ENCODE data around the gene INTS3. TPM values are rescaled to one million over a fixed set of nuclear protein-coding genes. Genes with fewer than 3 reads are reported as not detected.
A peak's percentile ranks its signal among the peaks of the same experiment; 100 is the strongest.
"Not testable (repeated sequence)": the region's sequence is repeated elsewhere in the genome, so short reads cannot be mapped to it uniquely, and the experiment has no call there.

The INTS3 gene
- total RNA-seq, 1 experiment from 2014 or later = 21.1 TPM

GRCh38 chr1:153748903-153749302 lies 21.1 kb downstream of the INTS3 start:
- DNase-seq (ENCODE audit: low spot score) = no peak
- in situ Hi-C loops (cut with HindIII; ENCODE audit: low sequenced_read_pairs) = loop anchor here (10.0 kb wide), 1 partner anchor 64 kb away; no protein-coding TSS in a partner anchor

- in situ Hi-C loops (cut with HindIII; ENCODE audit: low sequenced_read_pairs) = loop anchor here (10.0 kb wide), 1 partner anchor 65 kb away; no protein-coding TSS in a partner anchor
These were observed 21.7 kb downstream of the INTS3 start for GRCh38 chr1:153749408-153750005.

GRCh38 chr1:153750026-153750995 lies 22.5 kb downstream of the INTS3 start:
- in situ Hi-C loops (cut with HindIII; ENCODE audit: low sequenced_read_pairs) = no loop called here
- DNase-seq (ENCODE audit: low spot score) = no peak

More at GRCh38 chr1:153749408-153750005, 21.7 kb downstream of the INTS3 start:
- DNase-seq (ENCODE audit: low spot score) = peak; percentile 71

- in situ Hi-C loops (cut with HindIII; ENCODE audit: low sequenced_read_pairs) = no loop called here
- DNase-seq (ENCODE audit: low spot score) = no peak
These were observed 24.2 kb downstream of the INTS3 start for GRCh38 chr1:153752072-153752471.

GRCh38 chr1:153752571-153753195 lies 24.8 kb downstream of the INTS3 start:
- DNase-seq (ENCODE audit: low spot score) = no peak
- in situ Hi-C loops (cut with HindIII; ENCODE audit: low sequenced_read_pairs) = no loop called here

- no peak for DNase-seq (ENCODE audit: low spot score)
- in situ Hi-C loops (cut with HindIII; ENCODE audit: low sequenced_read_pairs) = no loop called here
These were observed 26.4 kb downstream of the INTS3 start for GRCh38 chr1:153754266-153754665.

- DNase-seq (ENCODE audit: low spot score) = no peak
- in situ Hi-C loops (cut with HindIII; ENCODE audit: low sequenced_read_pairs) = no loop called here
These were observed 32.6 kb downstream of the INTS3 start for GRCh38 chr1:153760440-153760839.

- DNase-seq (ENCODE audit: low spot score) = no peak
- in situ Hi-C loops (cut with HindIII; ENCODE audit: low sequenced_read_pairs) = no loop called here
These were observed 35.7 kb downstream of the INTS3 start for GRCh38 chr1:153763365-153764225.

- no peak for DNase-seq (ENCODE audit: low spot score)
- in situ Hi-C loops (cut with HindIII; ENCODE audit: low sequenced_read_pairs) = no loop called here
These were observed 36.5 kb downstream of the INTS3 start for GRCh38 chr1:153764310-153764709.

GRCh38 chr1:153766663-153767062 lies 38.8 kb downstream of the INTS3 start:
- in situ Hi-C loops (cut with HindIII; ENCODE audit: low sequenced_read_pairs) = not testable (repeated sequence)

GRCh38 chr1:153767519-153767918 lies 39.7 kb downstream of the INTS3 start:
- no peak for DNase-seq (ENCODE audit: low spot score)
- in situ Hi-C loops (cut with HindIII; ENCODE audit: low sequenced_read_pairs) = no loop called here

More at GRCh38 chr1:153766663-153767062, 38.8 kb downstream of the INTS3 start:
- DNase-seq (ENCODE audit: low spot score) = not testable (repeated sequence)

- in situ Hi-C loops (cut with HindIII; ENCODE audit: low sequenced_read_pairs) = no loop called here
- DNase-seq (ENCODE audit: low spot score) = no peak
These were observed 40.7 kb downstream of the INTS3 start for GRCh38 chr1:153768316-153769181.

- no peak for DNase-seq (ENCODE audit: low spot score)
These were observed 41.4 kb downstream of the INTS3 start for GRCh38 chr1:153769221-153769620.

GRCh38 chr1:153770797-153771196 lies 42.9 kb downstream of the INTS3 start:
- in situ Hi-C loops (cut with HindIII; ENCODE audit: low sequenced_read_pairs) = no loop called here
- no peak for DNase-seq (ENCODE audit: low spot score)

More at GRCh38 chr1:153769221-153769620, 41.4 kb downstream of the INTS3 start:
- in situ Hi-C loops (cut with HindIII; ENCODE audit: low sequenced_read_pairs) = no loop called here

GRCh38 chr1:153771261-153771660 lies 43.4 kb downstream of the INTS3 start:
- in situ Hi-C loops (cut with HindIII; ENCODE audit: low sequenced_read_pairs) = no loop called here
- no peak for DNase-seq (ENCODE audit: low spot score)

- no peak for DNase-seq (ENCODE audit: low spot score)
These were observed 44.2 kb downstream of the INTS3 start for GRCh38 chr1:153771841-153772593.

More at GRCh38 chr1:153771841-153772593, 44.2 kb downstream of the INTS3 start:
- in situ Hi-C loops (cut with HindIII; ENCODE audit: low sequenced_read_pairs) = no loop called here

Measured in G401 (cell line).